H9 (cell line): Measurements from ENCODE around the gene PLS1. TPM values are rescaled to one million over a fixed set of nuclear protein-coding genes. Genes with fewer than 3 reads are reported as not detected.

ENCODE experiments used
- DNase-seq: peaks from one replicate; pipeline ENCODE4 v3.0.0-alpha.2; 2017
- H2AFZ ChIP-seq: one replicate; pipeline ENCODE4 v1.6.1; 2013; ENCODE audit warnings: mild to moderate bottlenecking, low read length, control low read depth, moderate library complexity
- H2AK5ac ChIP-seq: 2 replicates; pipeline ENCODE4 v1.6.1; 2013; ENCODE audit warnings: low read length, control low read depth, mixed read lengths; ENCODE audit not compliant: insufficient read length
- H2BK120ac ChIP-seq: one replicate; pipeline ENCODE4 v1.6.1; 2013; ENCODE audit warnings: low read depth, mild to moderate bottlenecking, low read length, control low read depth, inconsistent platforms; ENCODE audit not compliant: poor library complexity, severe bottlenecking
- H2BK12ac ChIP-seq: 2 replicates; pipeline ENCODE4 v1.6.1; 2013; ENCODE audit warnings: low read length, control low read depth, mixed read lengths, low read depth; ENCODE audit not compliant: insufficient read length
- H2BK15ac ChIP-seq: 2 replicates; pipeline ENCODE4 v1.6.1; 2013; ENCODE audit warnings: low read depth, low read length, control low read depth
- H2BK20ac ChIP-seq: one replicate; pipeline ENCODE4 v1.6.1; 2013; ENCODE audit warnings: low read depth, mild to moderate bottlenecking, low read length, control low read depth, inconsistent platforms; ENCODE audit not compliant: poor library complexity, severe bottlenecking
- H2BK5ac ChIP-seq: 2 replicates; pipeline ENCODE4 v1.6.1; 2013; ENCODE audit warnings: low read length, control low read depth, mixed read lengths; ENCODE audit not compliant: insufficient read length
- H3K14ac ChIP-seq: 2 replicates; pipeline ENCODE4 v1.6.1; 2013; ENCODE audit warnings: low read length, control low read depth; ENCODE audit not compliant: insufficient read depth
- H3K18ac ChIP-seq: 2 replicates; pipeline ENCODE4 v1.6.1; 2013; ENCODE audit warnings: low read depth, mild to moderate bottlenecking, mixed read lengths, low read length, control low read depth; ENCODE audit not compliant: insufficient read length
- H3K23ac ChIP-seq: 2 replicates; pipeline ENCODE4 v1.6.1; 2013; ENCODE audit warnings: low read length, control low read depth, mixed read lengths, low read depth; ENCODE audit not compliant: insufficient read length
- H3K23me2 ChIP-seq: 2 replicates; pipeline ENCODE4 v1.6.1; 2013; ENCODE audit warnings: low read depth, mild to moderate bottlenecking, mixed read lengths, low read length, control low read depth; ENCODE audit not compliant: insufficient read length, poor library complexity, severe bottlenecking
- H3K27ac ChIP-seq: 2 replicates; pipeline ENCODE4 v1.5.1; 2013; ENCODE audit warnings: low read length, control low read depth, mixed read lengths, low read depth; ENCODE audit not compliant: insufficient read length
- H3K27me3 ChIP-seq: 2 replicates; pipeline ENCODE4 v1.6.1; 2013; ENCODE audit warnings: low read length, control low read depth, inconsistent platforms; ENCODE audit not compliant: insufficient read depth
- H3K4ac ChIP-seq: 2 replicates; pipeline ENCODE4 v1.6.1; 2013; ENCODE audit warnings: low read depth, mild to moderate bottlenecking, control low read depth, inconsistent platforms, low read length, moderate library complexity
- H3K4me1 ChIP-seq: 2 replicates; pipeline ENCODE4 v1.6.1; 2013; ENCODE audit warnings: low read length, control low read depth, inconsistent platforms; ENCODE audit not compliant: insufficient read depth
- H3K4me2 ChIP-seq: 2 replicates; pipeline ENCODE4 v1.6.1; 2013; ENCODE audit warnings: low read length, control low read depth, mixed read lengths; ENCODE audit not compliant: insufficient read length, insufficient read depth
- H3K56ac ChIP-seq: 2 replicates; pipeline ENCODE4 v1.6.1; 2013; ENCODE audit warnings: low read depth, mild to moderate bottlenecking, mixed read lengths, low read length, control low read depth; ENCODE audit not compliant: insufficient read length
- H3K79me1 ChIP-seq: 2 replicates; pipeline ENCODE4 v1.6.1; 2013; ENCODE audit warnings: low read depth, mild to moderate bottlenecking, moderate library complexity, low read length, control low read depth, inconsistent platforms; ENCODE audit not compliant: insufficient read depth, poor library complexity, severe bottlenecking
- H3K79me2 ChIP-seq: 2 replicates; pipeline ENCODE4 v1.6.1; 2013; ENCODE audit warnings: low read length, control low read depth, inconsistent platforms; ENCODE audit not compliant: insufficient read depth
- H3K9ac ChIP-seq: 2 replicates; pipeline ENCODE4 v1.6.1; 2013; ENCODE audit warnings: low read length, control low read depth, mixed read lengths; ENCODE audit not compliant: insufficient read length; ENCODE audit errors: extremely low read depth
- H3K9me3 ChIP-seq: one replicate; pipeline ENCODE4 v1.6.1; 2013; ENCODE audit warnings: low read depth, low read length, inconsistent platforms; ENCODE audit not compliant: control insufficient read depth
- H3T11ph ChIP-seq: one replicate; pipeline ENCODE4 v1.6.1; 2013; ENCODE audit warnings: mild to moderate bottlenecking, low read length, control low read depth, inconsistent platforms
- H4K20me1 ChIP-seq: one replicate; pipeline ENCODE4 v1.6.1; 2013; ENCODE audit not compliant: control insufficient read depth, insufficient read length, insufficient read depth
- H4K5ac ChIP-seq: 2 replicates; pipeline ENCODE4 v1.6.1; 2013; ENCODE audit warnings: low read depth, mild to moderate bottlenecking, mixed read lengths, low read length, control low read depth; ENCODE audit not compliant: insufficient read length
- H4K8ac ChIP-seq: replicated peaks from 2 replicates; pipeline ENCODE4 v1.6.1; 2013; ENCODE audit warnings: low read length, control low read depth, mixed read lengths, low read depth; ENCODE audit not compliant: insufficient read length
- H4K91ac ChIP-seq: 2 replicates; pipeline ENCODE4 v1.6.1; 2013; ENCODE audit warnings: low read depth, mild to moderate bottlenecking, moderate library complexity, mixed read lengths, low read length, control low read depth; ENCODE audit not compliant: insufficient read length
- H3K27ac Mint-ChIP-seq, 3 experiments: 2 replicates in 2 of 3; 3 replicates in 1 of 3; pipeline ENCODE4 v1.8.0; 2020 to 2021; ENCODE audit warnings: mixed read lengths in 3 of 3, mild to moderate bottlenecking in 1 of 3, moderate library complexity in 1 of 3
- H3K27me3 Mint-ChIP-seq: 2 replicates; pipeline ENCODE4 v1.8.0; 2021; ENCODE audit warnings: low read depth, mild to moderate bottlenecking, moderate library complexity, mixed read lengths
- H3K36me3 Mint-ChIP-seq, 3 experiments: 2 replicates in 2 of 3; 3 replicates in 1 of 3; pipeline ENCODE4 v1.8.0; 2020 to 2021; ENCODE audit warnings: low read depth in 3 of 3, mixed read lengths in 3 of 3; ENCODE audit not compliant: insufficient read depth in 1 of 3
- H3K4me1 Mint-ChIP-seq, 2 experiments: 2 replicates each; pipeline ENCODE4 v1.8.0; 2020; ENCODE audit warnings: mixed read lengths in 2 of 2
- H3K4me3 Mint-ChIP-seq, 2 experiments: 2 replicates in 1 of 2; 3 replicates in 1 of 2; pipeline ENCODE4 v1.8.0; 2020 to 2021; ENCODE audit warnings: mild to moderate bottlenecking in 2 of 2, mixed read lengths in 2 of 2, moderate library complexity in 1 of 2
- H3K9me3 Mint-ChIP-seq, 2 experiments: 2 replicates in 1 of 2; 3 replicates in 1 of 2; pipeline ENCODE4 v1.8.0; 2020; ENCODE audit warnings: mild to moderate bottlenecking in 2 of 2, mixed read lengths in 2 of 2, moderate library complexity in 1 of 2
- WGBS: extraction: QIAGEN DNeasy Blood & Tissue Kit; methylation state at CpG from one replicate; pipeline ENCODE4 v1.1.7; 2013; ENCODE audit warnings: missing lambda C conversion rate, low lambda C conversion rate, mixed read lengths; ENCODE audit not compliant: insufficient read length; ENCODE audit errors: extremely low coverage; 5-methylcytosine and 5-hydroxymethylcytosine counted together
- total RNA-seq: library from RNA; stranded (reverse); gene quantifications from 2 replicates; pipeline ENCODE4 v1.2.1, GENCODE V29; 2021
- TF ChIP-seq, protein P1 (sequence below): fragments of 200-600 bp; sonication (generic); conservative IDR thresholded peaks from 3 replicates; pipeline ENCODE4 v1.8.0; 2021; ENCODE audit warnings: antibody characterized with exemption, mild to moderate bottlenecking

PLS1 gene
- total RNA-seq, 1 experiment from 2014 or later: 20.4 TPM

DNA sequence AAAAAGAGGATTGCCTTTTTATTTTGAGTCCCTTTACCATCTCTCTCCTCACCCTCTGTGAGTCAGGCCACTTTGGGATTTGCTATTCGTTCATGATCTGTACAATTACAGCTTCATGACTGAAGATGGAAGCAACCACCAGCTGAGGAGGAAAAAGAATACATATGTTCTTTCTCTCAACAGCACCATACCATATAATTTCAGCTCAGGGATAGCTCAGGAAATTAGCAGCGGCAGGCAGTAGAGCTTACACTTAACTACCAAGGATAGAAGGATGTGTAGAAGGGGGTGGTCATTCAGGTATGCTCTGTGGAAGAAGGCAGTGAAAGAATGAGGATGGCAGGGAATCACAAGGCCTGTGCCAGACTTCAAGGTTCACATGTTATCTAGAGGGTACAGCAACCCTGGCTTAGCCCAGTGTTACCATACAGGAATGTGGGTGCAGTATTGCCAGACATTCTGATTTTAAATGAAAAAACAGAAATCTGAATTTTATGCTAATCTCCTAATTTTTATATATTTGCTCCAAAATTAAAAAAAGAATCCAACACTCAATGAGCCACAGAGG lies 17.9 kb downstream of the PLS1 start:
- no peak overlapping the region for H3K4me3 Mint-ChIP-seq
- DNase-seq: no peak
- no peaks in the 10 kb centered on the region for H3K36me3 Mint-ChIP-seq

More for the DNA sequence above, 17.9 kb downstream of the PLS1 start:
- H3K4me2 ChIP-seq: no peak overlapping the region
- H3K4me1 Mint-ChIP-seq: peaks cover 11% of the 10 kb centered on the region in 2 experiments
- no peak overlapping the region for H3T11ph ChIP-seq
- no peak overlapping the region for H2BK12ac ChIP-seq
- H3K9ac ChIP-seq: no peak overlapping the region
- WGBS: no CpG with 5 or more reads among the region's 2 CpGs
- H3K27me3 Mint-ChIP-seq: no peaks in the 10 kb centered on the region
- no peaks in the 10 kb centered on the region for H3K27me3 ChIP-seq
- no peak overlapping the region for H3K4ac ChIP-seq
- no peak overlapping the region for H3K56ac ChIP-seq
- no peak overlapping the region for H2BK20ac ChIP-seq
- no peaks in the 10 kb centered on the region for H3K9me3 Mint-ChIP-seq
- no peak overlapping the region for H2BK5ac ChIP-seq
- no peak overlapping the region for H2AK5ac ChIP-seq
- H3K9me3 ChIP-seq: no peaks in the 10 kb centered on the region
- H2AFZ ChIP-seq: no peak overlapping the region
- no peak overlapping the region for H3K27ac Mint-ChIP-seq
- H3K18ac ChIP-seq: no peak overlapping the region
- H2BK120ac ChIP-seq: no peak overlapping the region
- H3K23ac ChIP-seq: no peak overlapping the region
- no peak overlapping the region for H4K91ac ChIP-seq
- H4K20me1 ChIP-seq: peaks cover 2% of the 10 kb centered on the region
- TF ChIP-seq, protein P1, sequence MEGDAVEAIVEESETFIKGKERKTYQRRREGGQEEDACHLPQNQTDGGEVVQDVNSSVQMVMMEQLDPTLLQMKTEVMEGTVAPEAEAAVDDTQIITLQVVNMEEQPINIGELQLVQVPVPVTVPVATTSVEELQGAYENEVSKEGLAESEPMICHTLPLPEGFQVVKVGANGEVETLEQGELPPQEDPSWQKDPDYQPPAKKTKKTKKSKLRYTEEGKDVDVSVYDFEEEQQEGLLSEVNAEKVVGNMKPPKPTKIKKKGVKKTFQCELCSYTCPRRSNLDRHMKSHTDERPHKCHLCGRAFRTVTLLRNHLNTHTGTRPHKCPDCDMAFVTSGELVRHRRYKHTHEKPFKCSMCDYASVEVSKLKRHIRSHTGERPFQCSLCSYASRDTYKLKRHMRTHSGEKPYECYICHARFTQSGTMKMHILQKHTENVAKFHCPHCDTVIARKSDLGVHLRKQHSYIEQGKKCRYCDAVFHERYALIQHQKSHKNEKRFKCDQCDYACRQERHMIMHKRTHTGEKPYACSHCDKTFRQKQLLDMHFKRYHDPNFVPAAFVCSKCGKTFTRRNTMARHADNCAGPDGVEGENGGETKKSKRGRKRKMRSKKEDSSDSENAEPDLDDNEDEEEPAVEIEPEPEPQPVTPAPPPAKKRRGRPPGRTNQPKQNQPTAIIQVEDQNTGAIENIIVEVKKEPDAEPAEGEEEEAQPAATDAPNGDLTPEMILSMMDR: no peak
- no peak overlapping the region for H3K27ac ChIP-seq
- H3K14ac ChIP-seq: no peak overlapping the region
- no peak overlapping the region for H4K8ac ChIP-seq
- no peaks in the 10 kb centered on the region for H3K79me2 ChIP-seq
- no peak overlapping the region for H2BK15ac ChIP-seq
- no peaks in the 10 kb centered on the region for H3K79me1 ChIP-seq
- H4K5ac ChIP-seq: no peak overlapping the region
- H3K23me2 ChIP-seq: no peaks in the 10 kb centered on the region
- no peaks in the 10 kb centered on the region for H3K4me1 ChIP-seq
